Measurements from ENCODE around the gene HELQ.
A peak's percentile ranks its signal among the peaks of the same experiment; 100 is the strongest.

GRCh38 chr4:83484500-83485461 is 29.2 kb upstream of the HELQ start, which contains the start of gene ABRAXAS1:
- TF ChIP-seq, protein P1, sequence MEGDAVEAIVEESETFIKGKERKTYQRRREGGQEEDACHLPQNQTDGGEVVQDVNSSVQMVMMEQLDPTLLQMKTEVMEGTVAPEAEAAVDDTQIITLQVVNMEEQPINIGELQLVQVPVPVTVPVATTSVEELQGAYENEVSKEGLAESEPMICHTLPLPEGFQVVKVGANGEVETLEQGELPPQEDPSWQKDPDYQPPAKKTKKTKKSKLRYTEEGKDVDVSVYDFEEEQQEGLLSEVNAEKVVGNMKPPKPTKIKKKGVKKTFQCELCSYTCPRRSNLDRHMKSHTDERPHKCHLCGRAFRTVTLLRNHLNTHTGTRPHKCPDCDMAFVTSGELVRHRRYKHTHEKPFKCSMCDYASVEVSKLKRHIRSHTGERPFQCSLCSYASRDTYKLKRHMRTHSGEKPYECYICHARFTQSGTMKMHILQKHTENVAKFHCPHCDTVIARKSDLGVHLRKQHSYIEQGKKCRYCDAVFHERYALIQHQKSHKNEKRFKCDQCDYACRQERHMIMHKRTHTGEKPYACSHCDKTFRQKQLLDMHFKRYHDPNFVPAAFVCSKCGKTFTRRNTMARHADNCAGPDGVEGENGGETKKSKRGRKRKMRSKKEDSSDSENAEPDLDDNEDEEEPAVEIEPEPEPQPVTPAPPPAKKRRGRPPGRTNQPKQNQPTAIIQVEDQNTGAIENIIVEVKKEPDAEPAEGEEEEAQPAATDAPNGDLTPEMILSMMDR (IDR thresholded peaks at IDR 0.05): no peak
- TF ChIP-seq POLR2AphosphoS5 (IDR thresholded peaks at IDR 0.05) (peak; percentile 98), POLR2A (IDR thresholded peaks at IDR 0.05; ENCODE audit: low read depth) (peak; percentile 30)
